KMS-11 (cell line): ENCODE data around the gene SERPINB8.

Experiments used
- H2AFZ ChIP-seq: fragments of 200-600 bp; sonication (generic); 2 replicates; pipeline ENCODE4 v1.6.1; 2016; ENCODE audit warnings: antibody characterized with exemption, mixed run types, low read depth
- H3K27ac ChIP-seq: fragments of 200-600 bp; sonication (generic); 2 replicates; pipeline ENCODE4 v1.6.1; 2016; ENCODE audit warnings: mild to moderate bottlenecking, mixed run types
- H3K27me3 ChIP-seq: fragments of 200-600 bp; sonication (generic); 2 replicates; pipeline ENCODE4 v1.6.1; 2017; ENCODE audit warnings: mild to moderate bottlenecking, low read depth, mixed run types, moderate library complexity; ENCODE audit not compliant: insufficient read depth
- H3K36me3 ChIP-seq: fragments of 200-600 bp; sonication (generic); 2 replicates; pipeline ENCODE4 v1.6.1; 2017; ENCODE audit warnings: mild to moderate bottlenecking, mixed run types; ENCODE audit not compliant: insufficient read depth
- H3K4me1 ChIP-seq: fragments of 200-600 bp; sonication (generic); 2 replicates; pipeline ENCODE4 v1.6.1; 2016; ENCODE audit warnings: mild to moderate bottlenecking, low read depth, mixed run types; ENCODE audit not compliant: poor library complexity, severe bottlenecking
- H3K4me2 ChIP-seq: fragments of 200-600 bp; sonication (generic); 2 replicates; pipeline ENCODE4 v1.7.0; 2016; ENCODE audit warnings: mild to moderate bottlenecking, mixed run types
- H3K4me3 ChIP-seq: fragments of 200-600 bp; sonication (generic); IDR thresholded peaks from 2 replicates; pipeline ENCODE4 v1.6.1; 2017; ENCODE audit warnings: low read depth, low read length, mixed read lengths; ENCODE audit not compliant: insufficient read depth
- H3K79me2 ChIP-seq: fragments of 200-600 bp; sonication (generic); 2 replicates; pipeline ENCODE4 v1.6.1; 2016; ENCODE audit warnings: low read depth, mixed run types; ENCODE audit not compliant: insufficient read depth
- H3K9ac ChIP-seq: fragments of 200-600 bp; sonication (generic); 2 replicates; pipeline ENCODE4 v1.6.1; 2016; ENCODE audit warnings: mild to moderate bottlenecking, mixed run types
- H4K20me1 ChIP-seq: fragments of 200-600 bp; sonication (generic); 2 replicates; pipeline ENCODE4 v1.6.1; 2016; ENCODE audit warnings: mild to moderate bottlenecking, mixed run types; ENCODE audit not compliant: insufficient read depth
- CTCF ChIP-seq: fragments of 200-600 bp; sonication (generic); conservative IDR thresholded peaks from 2 replicates; pipeline ENCODE4 v1.6.1; 2017; ENCODE audit warnings: low read depth, mild to moderate bottlenecking, antibody characterized with exemption, low read length, moderate library complexity, mixed read lengths

SERPINB8 gene

GRCh38 chr18:63971320-63972001, 1.6 kb downstream of the SERPINB8 start:
- peaks cover 4% of the 10 kb centered on the region for H3K4me1 ChIP-seq
- H3K4me3 ChIP-seq, result no peak overlapping the region
- peak overlapping the region; percentile 72 for H3K4me2 ChIP-seq
- no peaks in the 10 kb centered on the region for H4K20me1 ChIP-seq
- TF ChIP-seq CTCF, result no peak
- H3K27ac ChIP-seq, result no peak overlapping the region
- H3K27me3 ChIP-seq, result no peaks in the 10 kb centered on the region
- no peak overlapping the region for H3K9ac ChIP-seq
- H3K79me2 ChIP-seq, result no peaks in the 10 kb centered on the region
- no peaks in the 10 kb centered on the region for H3K36me3 ChIP-seq
- peak overlapping the region; percentile 98; the same call in 1 of the 2 replicates for H2AFZ ChIP-seq

- no peaks in the 10 kb centered on the region for H3K27me3 ChIP-seq
- H3K4me2 ChIP-seq, result no peak overlapping the region
Measured at GRCh38 chr18:63972002-63972376, 2.1 kb downstream of the SERPINB8 start.

GRCh38 chr18:63974991-63975390, 5.1 kb downstream of the SERPINB8 start:
- H2AFZ ChIP-seq, result no peak overlapping the region
- peaks cover 9% of the 10 kb centered on the region for H3K4me1 ChIP-seq
- H3K4me3 ChIP-seq, result no peak overlapping the region
- H3K9ac ChIP-seq, result no peak overlapping the region
- H3K36me3 ChIP-seq, result no peaks in the 10 kb centered on the region
- no peaks in the 10 kb centered on the region for H3K27me3 ChIP-seq
- no peak overlapping the region for H3K4me2 ChIP-seq
- TF ChIP-seq CTCF, result peak; percentile 58
- H3K79me2 ChIP-seq, result no peaks in the 10 kb centered on the region
- H4K20me1 ChIP-seq, result no peaks in the 10 kb centered on the region
- H3K27ac ChIP-seq, result no peak overlapping the region

More at GRCh38 chr18:63972002-63972376, 2.1 kb downstream of the SERPINB8 start:
- Histone ChIP-seq H3K36me3 (no peaks in the 10 kb centered on the region), H3K4me1 (peaks cover 4% of the 10 kb centered on the region), H2AFZ (no peak overlapping the region), H3K79me2 (no peaks in the 10 kb centered on the region), H4K20me1 (no peaks in the 10 kb centered on the region), H3K9ac (no peak overlapping the region), H3K27ac (no peak overlapping the region), H3K4me3 (no peak overlapping the region)
- TF ChIP-seq CTCF, result no peak

GRCh38 chr18:63975628-63976027, 5.7 kb downstream of the SERPINB8 start:
- Histone ChIP-seq H3K27me3 (no peaks in the 10 kb centered on the region), H2AFZ (no peak overlapping the region), H3K27ac (no peak overlapping the region), H3K4me2 (no peak overlapping the region), H3K36me3 (no peaks in the 10 kb centered on the region), H3K9ac (no peak overlapping the region), H3K4me3 (no peak overlapping the region), H3K79me2 (no peaks in the 10 kb centered on the region), H3K4me1 (peaks cover 9% of the 10 kb centered on the region), H4K20me1 (no peaks in the 10 kb centered on the region)
- TF ChIP-seq CTCF, result no peak
